SU-DHL-6 (cell line): ENCODE data around the gene GNA14.
"Not testable (repeated sequence)": the region's sequence is repeated elsewhere in the genome, so short reads cannot be mapped to it uniquely, and the experiment has no call there.

Experiments used
- H2AFZ ChIP-seq: fragments of 200-600 bp; sonication (generic); 2 replicates; pipeline ENCODE4 v1.6.1; 2014; ENCODE audit warnings: low read depth, mild to moderate bottlenecking, moderate library complexity, mixed read lengths, antibody characterized with exemption, low read length; ENCODE audit not compliant: severe bottlenecking
- H3F3A ChIP-seq: fragments of 200-600 bp; shearing (Covaris generic); 2 replicates; pipeline ENCODE4 v1.6.0; 2016; ENCODE audit warnings: antibody characterized with exemption, mild to moderate bottlenecking; ENCODE audit not compliant: insufficient read depth
- H3K27ac ChIP-seq: fragments of 200-600 bp; sonication (generic); 2 replicates; pipeline ENCODE4 v1.5.1; 2016; ENCODE audit warnings: low read depth, mild to moderate bottlenecking, low read length, moderate library complexity, mixed read lengths
- H3K27me3 ChIP-seq: fragments of 200-600 bp; sonication (generic), shearing (Covaris generic); 2 replicates; pipeline ENCODE4 v1.6.0; 2014; ENCODE audit warnings: mild to moderate bottlenecking, low read length
- H3K36me3 ChIP-seq: fragments of 200-600 bp; sonication (generic); 2 replicates; pipeline ENCODE4 v1.6.1; 2014; ENCODE audit warnings: mild to moderate bottlenecking, low read length, mixed read lengths
- H3K4me2 ChIP-seq: fragments of 300-600, 200-600 bp; shearing (Covaris generic), sonication (generic); 2 replicates; pipeline ENCODE4 v1.6.0; 2014; ENCODE audit warnings: low read length, low read depth, mild to moderate bottlenecking; ENCODE audit not compliant: poor library complexity, severe bottlenecking
- H3K4me3 ChIP-seq: fragments of 200-600 bp; sonication (generic); 2 replicates; pipeline ENCODE4 v1.5.1; 2014; ENCODE audit warnings: antibody characterized with exemption, low read length, mild to moderate bottlenecking, mixed read lengths; ENCODE audit not compliant: insufficient read depth, poor library complexity, severe bottlenecking
- H3K79me2 ChIP-seq: fragments of 200-600 bp; sonication (generic); 2 replicates; pipeline ENCODE4 v1.6.1; 2014; ENCODE audit warnings: mild to moderate bottlenecking, low read length, moderate library complexity; ENCODE audit not compliant: insufficient read depth
- H3K9ac ChIP-seq: fragments of 200-600 bp; sonication (generic); 2 replicates; pipeline ENCODE4 v1.7.0; 2014; ENCODE audit warnings: mild to moderate bottlenecking, low read length
- H3K9me2 ChIP-seq: fragments of 200-600 bp; sonication (generic); replicated peaks from 2 replicates; pipeline ENCODE4 v1.6.1; 2014; ENCODE audit warnings: low read length; ENCODE audit not compliant: insufficient read depth
- H3K9me3 ChIP-seq: fragments of 200-600 bp; sonication (generic); 2 replicates; pipeline ENCODE4 v1.6.1; 2014; ENCODE audit warnings: low read length, mixed read lengths; ENCODE audit not compliant: insufficient read depth
- H4K20me1 ChIP-seq: fragments of 200-600 bp; sonication (generic); 2 replicates; pipeline ENCODE4 v1.6.1; 2014; ENCODE audit warnings: low read depth, mild to moderate bottlenecking, antibody characterized with exemption, low read length, moderate library complexity, mixed read lengths
- EZH2phosphoT487 ChIP-seq: fragments of 200-600 bp; sonication (generic), shearing (Covaris generic); conservative IDR thresholded peaks from 2 replicates; pipeline ENCODE4 v1.6.1; 2018; ENCODE audit warnings: mild to moderate bottlenecking, antibody characterized with exemption, low read length, moderate library complexity, mixed read lengths
- TF ChIP-seq, protein P1 (sequence below): fragments of 200-600 bp; sonication (generic); IDR thresholded peaks from one replicate; pipeline ENCODE4 v1.5.1; 2017; ENCODE audit warnings: antibody characterized with exemption, mild to moderate bottlenecking, low read length, moderate library complexity; ENCODE audit not compliant: insufficient read depth, poor library complexity, severe bottlenecking

Gene GNA14

DNA sequence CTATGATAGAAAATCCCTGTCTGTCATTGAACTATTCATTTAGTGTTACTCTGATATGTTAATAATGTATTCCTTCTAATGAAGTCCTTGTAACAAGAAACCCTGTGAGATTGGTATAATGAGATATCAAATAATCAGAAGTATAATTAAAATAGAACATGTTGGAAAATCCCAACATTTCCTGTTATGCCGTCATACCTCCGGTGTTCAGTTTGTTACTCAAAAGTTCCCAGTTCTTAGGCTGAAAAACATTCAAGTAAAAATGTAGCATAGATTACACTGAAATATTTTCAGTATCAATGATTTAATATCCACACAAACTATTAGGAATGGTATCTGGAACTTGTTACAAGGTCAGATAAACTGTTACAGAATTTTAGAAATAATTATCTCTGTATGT is 227.5 kb downstream of the GNA14 start:
- H4K20me1 ChIP-seq = no peaks in the 10 kb centered on the region
- H3K79me2 ChIP-seq = no peaks in the 10 kb centered on the region
- H3K9me2 ChIP-seq = no peaks in the 10 kb centered on the region
- no peaks in the 10 kb centered on the region for H3K36me3 ChIP-seq
- H2AFZ ChIP-seq = no peak overlapping the region
- no peak overlapping the region for H3K4me2 ChIP-seq
- TF ChIP-seq, protein P1, sequence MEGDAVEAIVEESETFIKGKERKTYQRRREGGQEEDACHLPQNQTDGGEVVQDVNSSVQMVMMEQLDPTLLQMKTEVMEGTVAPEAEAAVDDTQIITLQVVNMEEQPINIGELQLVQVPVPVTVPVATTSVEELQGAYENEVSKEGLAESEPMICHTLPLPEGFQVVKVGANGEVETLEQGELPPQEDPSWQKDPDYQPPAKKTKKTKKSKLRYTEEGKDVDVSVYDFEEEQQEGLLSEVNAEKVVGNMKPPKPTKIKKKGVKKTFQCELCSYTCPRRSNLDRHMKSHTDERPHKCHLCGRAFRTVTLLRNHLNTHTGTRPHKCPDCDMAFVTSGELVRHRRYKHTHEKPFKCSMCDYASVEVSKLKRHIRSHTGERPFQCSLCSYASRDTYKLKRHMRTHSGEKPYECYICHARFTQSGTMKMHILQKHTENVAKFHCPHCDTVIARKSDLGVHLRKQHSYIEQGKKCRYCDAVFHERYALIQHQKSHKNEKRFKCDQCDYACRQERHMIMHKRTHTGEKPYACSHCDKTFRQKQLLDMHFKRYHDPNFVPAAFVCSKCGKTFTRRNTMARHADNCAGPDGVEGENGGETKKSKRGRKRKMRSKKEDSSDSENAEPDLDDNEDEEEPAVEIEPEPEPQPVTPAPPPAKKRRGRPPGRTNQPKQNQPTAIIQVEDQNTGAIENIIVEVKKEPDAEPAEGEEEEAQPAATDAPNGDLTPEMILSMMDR = no peak
- no peak for TF ChIP-seq EZH2phosphoT487
- no peaks in the 10 kb centered on the region for H3K27me3 ChIP-seq
- H3K4me3 ChIP-seq = no peak overlapping the region
- no peaks in the 10 kb centered on the region for H3K9me3 ChIP-seq
- no peak overlapping the region for H3K9ac ChIP-seq
- H3F3A ChIP-seq = no peaks in the 10 kb centered on the region
- H3K27ac ChIP-seq = no peak overlapping the region

- Histone ChIP-seq H3K36me3 (no peaks in the 10 kb centered on the region), H3K9ac (no peak overlapping the region), H3K4me2 (no peak overlapping the region), H3K79me2 (no peaks in the 10 kb centered on the region), H3K27me3 (no peaks in the 10 kb centered on the region), H2AFZ (no peak overlapping the region), H3K27ac (no peak overlapping the region), H3K4me3 (no peak overlapping the region), H4K20me1 (no peaks in the 10 kb centered on the region), H3F3A (no peaks in the 10 kb centered on the region), H3K9me2 (no peaks in the 10 kb centered on the region), H3K9me3 (no peaks in the 10 kb centered on the region)
- no peak for TF ChIP-seq EZH2phosphoT487
- TF ChIP-seq, protein P1 = no peak
These were observed 229.9 kb downstream of the GNA14 start for GRCh38 chr9:77418226-77418625.

DNA sequence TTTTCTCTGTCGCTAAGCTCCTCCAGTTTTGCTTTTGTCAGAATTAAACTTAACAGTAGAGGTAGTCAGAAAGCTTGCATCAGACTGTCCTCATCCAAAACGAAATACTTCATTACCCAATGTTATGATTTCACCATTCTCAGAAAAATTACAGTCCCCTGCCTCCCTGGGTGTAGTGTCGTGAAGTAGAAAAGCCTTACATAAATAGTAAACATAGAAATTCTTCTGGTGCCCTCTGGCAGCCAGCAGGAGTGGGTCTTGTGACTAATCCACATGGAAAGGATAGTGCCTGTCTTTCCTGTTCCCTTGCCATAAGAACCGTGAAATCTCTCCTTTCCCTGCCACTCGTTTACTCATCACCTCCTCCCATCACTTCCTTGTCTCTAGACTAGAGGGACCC is 230.6 kb downstream of the GNA14 start:
- H4K20me1 ChIP-seq = no peaks in the 10 kb centered on the region
- H3K27ac ChIP-seq = no peak overlapping the region
- no peaks in the 10 kb centered on the region for H3F3A ChIP-seq
- no peak overlapping the region for H3K4me3 ChIP-seq
- H3K36me3 ChIP-seq = no peaks in the 10 kb centered on the region
- no peaks in the 10 kb centered on the region for H3K79me2 ChIP-seq
- no peak overlapping the region for H2AFZ ChIP-seq
- H3K27me3 ChIP-seq = no peaks in the 10 kb centered on the region
- TF ChIP-seq, protein P1 = no peak
- TF ChIP-seq EZH2phosphoT487 = no peak
- no peaks in the 10 kb centered on the region for H3K9me2 ChIP-seq
- no peak overlapping the region for H3K9ac ChIP-seq
- H3K9me3 ChIP-seq = no peaks in the 10 kb centered on the region
- no peak overlapping the region for H3K4me2 ChIP-seq

- peaks cover 13% of the 10 kb centered on the region; the same call in 1 of the 2 replicates for H3K36me3 ChIP-seq
- not testable (repeated sequence) for H3F3A ChIP-seq, H3K4me3 ChIP-seq, H3K4me2 ChIP-seq, H3K79me2 ChIP-seq, H4K20me1 ChIP-seq, H3K9me2 ChIP-seq, H3K9ac ChIP-seq, H2AFZ ChIP-seq, H3K9me3 ChIP-seq, H3K27me3 ChIP-seq, H3K27ac ChIP-seq
These were observed 239.6 kb downstream of the GNA14 start for GRCh38 chr9:77408521-77408920.
